HCT116 (cell line): ENCODE results near the gene AUTS2. TPM values are rescaled to one million over a fixed set of nuclear protein-coding genes. Genes with fewer than 3 reads are reported as not detected.

Source experiments
- ATAC-seq: fragments of 200-7000 bp; cut with Tn5 transposase; 2 replicates; pipeline ENCODE4 v1.9.1; 2020; ENCODE audit warnings: mild to moderate bottlenecking, moderate library complexity
- BruUV-seq: library from RNA; stranded (reverse); fragments of 400-500 nt; replicated peaks from 2 replicates; lab custom pipeline; 2021; lab: Mats Ljungman, UMichigan
- CTCF ChIA-PET: fragments of 300-600 bp; sonication (Branson Sonifier 250); formaldehyde crosslinking; loops from one replicate; lab custom pipeline; 2021; ENCODE audit warnings: antibody characterized with exemption; lab: Charles Lee
- POLR2A ChIA-PET: fragments of 300-600, 350-600 bp; sonication (Branson Sonifier 250); formaldehyde crosslinking; loops from one replicate; lab custom pipeline; 2021; ENCODE audit warnings: antibody characterized with exemption; lab: Charles Lee
- RAD21 ChIA-PET, 2 experiments: fragments of 300-600 bp; sonication (Branson Sonifier 250); formaldehyde crosslinking; loops; one replicate each; lab custom pipeline; 2023; ENCODE audit warnings: low total read pairs in 2 of 2; ENCODE audit not compliant: uncharacterized antibody in 2 of 2, unreplicated experiment in 2 of 2, low non-redundant PET in 1 of 2; lab: Charles Lee
- DNase-seq: peaks from one replicate; pipeline ENCODE4 v3.0.0-alpha.2; 2010; ENCODE audit warnings: low read depth, low spot score
- H2AFZ ChIP-seq: fragments of 200-600 bp; shearing (Covaris generic), sonication (generic); 2 replicates; pipeline ENCODE4 v1.6.1; 2017; ENCODE audit warnings: low read depth, mixed run types, mixed read lengths, antibody characterized with exemption, low read length; ENCODE audit not compliant: poor library complexity, severe bottlenecking
- H3K27ac ChIP-seq: 2 replicates; pipeline ENCODE4 v1.5.1; 2012; ENCODE audit warnings: low read depth, low read length
- H3K27me3 ChIP-seq: fragments of 200-600 bp; sonication (generic); 2 replicates; pipeline ENCODE4 v1.6.1; 2016; ENCODE audit warnings: mixed run types, low read length, mixed read lengths; ENCODE audit not compliant: insufficient read depth
- H3K36me3 ChIP-seq, 2 experiments: fragments of 200-500 bp in 1 of 2; fragments of 200-600 bp in 1 of 2; sonication (Bioruptor generic) in 1 of 2; sonication (generic) in 1 of 2; 2 replicates each; pipeline versions ENCODE4 v1.5.1 to v1.6.1; 2014 to 2016; ENCODE audit warnings: low read length in 2 of 2, inconsistent platforms in 1 of 2, mixed read lengths in 1 of 2, mixed run types in 1 of 2; ENCODE audit not compliant: insufficient read depth in 2 of 2, control insufficient read depth in 1 of 2
- H3K4me1 ChIP-seq, 2 experiments: fragments of 200-600 bp in 1 of 2; sonication (generic) in 1 of 2; 2 replicates each; pipeline versions ENCODE4 v1.5.1 to v1.6.1; 2012 to 2017; ENCODE audit warnings: low read length in 2 of 2, inconsistent platforms in 1 of 2, mild to moderate bottlenecking in 1 of 2, mixed read lengths in 1 of 2, mixed run types in 1 of 2, moderate library complexity in 1 of 2; ENCODE audit not compliant: insufficient read depth in 2 of 2, control insufficient read depth in 1 of 2
- H3K4me2 ChIP-seq: fragments of 200-600 bp; sonication (generic); 2 replicates; pipeline ENCODE4 v1.6.1; 2017; ENCODE audit warnings: mixed run types, low read length, mixed read lengths
- H3K4me3 ChIP-seq, 2 experiments: fragments of 200-600 bp in 1 of 2; sonication (generic) in 1 of 2; replicated peaks in 1 of 2; 2 replicates each; pipeline ENCODE4 v1.5.1; 2011 to 2016; ENCODE audit warnings: low read length in 2 of 2, control low read depth in 1 of 2, low read depth in 1 of 2, mild to moderate bottlenecking in 1 of 2, mixed read lengths in 1 of 2, mixed run types in 1 of 2
- H3K79me2 ChIP-seq: fragments of 200-600 bp; sonication (generic); 2 replicates; pipeline ENCODE4 v1.6.1; 2017; ENCODE audit warnings: mild to moderate bottlenecking, mixed run types, low read length, moderate library complexity, mixed read lengths; ENCODE audit not compliant: insufficient read depth
- H3K9ac ChIP-seq: fragments of 200-600 bp; sonication (generic); 2 replicates; pipeline ENCODE4 v1.6.1; 2016; ENCODE audit warnings: low read length, mixed read lengths
- H3K9me2 ChIP-seq: fragments of 200-600 bp; sonication (generic), shearing (Covaris generic); 2 replicates; pipeline ENCODE4 v1.6.1; 2017; ENCODE audit warnings: mixed run types, mild to moderate bottlenecking, moderate library complexity; ENCODE audit not compliant: insufficient read depth
- H3K9me3 ChIP-seq, 2 experiments: fragments of 200-500 bp in 1 of 2; fragments of 200-600 bp in 1 of 2; sonication (Bioruptor generic) in 1 of 2; sonication (generic) in 1 of 2; 2 replicates each; pipeline ENCODE4 v1.6.1; 2014 to 2017; ENCODE audit warnings: low read length in 2 of 2, mixed read lengths in 2 of 2, inconsistent platforms in 1 of 2, low read depth in 1 of 2, mild to moderate bottlenecking in 1 of 2, mixed run types in 1 of 2, moderate library complexity in 1 of 2; ENCODE audit not compliant: control insufficient read depth in 1 of 2, insufficient read depth in 1 of 2
- H4K20me1 ChIP-seq: fragments of 200-600 bp; sonication (generic), shearing (Covaris generic); 2 replicates; pipeline ENCODE4 v1.6.1; 2017; ENCODE audit warnings: mixed run types, mild to moderate bottlenecking, moderate library complexity; ENCODE audit not compliant: insufficient read depth
- ATF3 ChIP-seq: IDR thresholded peaks from 2 replicates; pipeline ENCODE4 v1.6.1; 2012
- CEBPB ChIP-seq: IDR thresholded peaks from 2 replicates; pipeline ENCODE4 v1.6.1; 2012; ENCODE audit warnings: low read depth
- POLR2AphosphoS5 ChIP-seq: IDR thresholded peaks from 2 replicates; pipeline ENCODE4 v1.6.1; 2011; ENCODE audit warnings: mild to moderate bottlenecking, low read depth, low read length, moderate library complexity
- YY1 ChIP-seq: IDR thresholded peaks from 2 replicates; pipeline ENCODE4 v1.6.1; 2011; ENCODE audit warnings: low read length, low read depth, moderate library complexity, mild to moderate bottlenecking; ENCODE audit not compliant: insufficient replicate concordance; ENCODE audit errors: extremely low read depth
- ZNF274 ChIP-seq: fragments of 200-500 bp; sonication (Bioruptor generic); IDR thresholded peaks from 2 replicates; pipeline ENCODE4 v1.6.1; 2014; ENCODE audit warnings: mild to moderate bottlenecking, low read depth, low read length, inconsistent platforms
- intact Hi-C: fragments of 100-400 bp; cut with micrococcal nuclease; formaldehyde crosslinking; loops from 2 replicates; pipeline ENCODE4 v1.10.0; 2022
- total RNA-seq: library from RNA; stranded (reverse); gene quantifications from one replicate; pipeline ENCODE4 v1.2.1, GENCODE V29; 2021; ENCODE audit not compliant: unreplicated experiment

The AUTS2 gene
- total RNA-seq, 1 experiment from 2014 or later = 0.93 TPM

GRCh38 chr7:70733090-70733489 lies 1134.8 kb downstream of the AUTS2 start (continued):
- TF ChIP-seq POLR2AphosphoS5 = no peak
- no peak for TF ChIP-seq YY1

- H4K20me1 ChIP-seq = no peaks in the 10 kb centered on the region
- no peak overlapping the region for H2AFZ ChIP-seq
- DNase-seq = no peak
- no peak overlapping the region for H3K4me3 ChIP-seq
- H3K4me1 ChIP-seq = no peaks in the 10 kb centered on the region
- peaks cover 0 to 19% of the 10 kb centered on the region in 2 experiments; a peak in 1 of 4 replicates for H3K9me3 ChIP-seq
- RAD21 ChIA-PET = no interaction called here
- H3K9me2 ChIP-seq = no peaks in the 10 kb centered on the region
- H3K27ac ChIP-seq = no peak overlapping the region
- POLR2A ChIA-PET = no interaction called here
- no peak overlapping the region for H3K9ac ChIP-seq
- H3K27me3 ChIP-seq = no peaks in the 10 kb centered on the region
- TF ChIP-seq ATF3 = no peak
- no peaks in the 10 kb centered on the region for H3K79me2 ChIP-seq
- BruUV-seq = no TSS peak
- intact Hi-C loops = no loop called here
- ATAC-seq = no peak
- H3K4me2 ChIP-seq = no peak overlapping the region
- CTCF ChIA-PET = no interaction called here
- no peaks in the 10 kb centered on the region for H3K36me3 ChIP-seq
Measured at GRCh38 chr7:70734411-70734810, 1136.1 kb downstream of the AUTS2 start.

- H3K79me2 ChIP-seq = no peaks in the 10 kb centered on the region
- H3K36me3 ChIP-seq = no peaks in the 10 kb centered on the region
- H3K4me3 ChIP-seq = no peak overlapping the region
- BruUV-seq = no TSS peak
- H3K9ac ChIP-seq = no peak overlapping the region
- no peak overlapping the region for H3K4me2 ChIP-seq
- ChIA-PET POLR2A (no interaction called here), RAD21 (no interaction called here), CTCF (no interaction called here)
- no peaks in the 10 kb centered on the region for H3K4me1 ChIP-seq
- no peaks in the 10 kb centered on the region for H4K20me1 ChIP-seq
- no peaks in the 10 kb centered on the region for H3K27me3 ChIP-seq
- peaks cover 0 to 19% of the 10 kb centered on the region in 2 experiments; a peak in 1 of 4 replicates for H3K9me3 ChIP-seq
- ATAC-seq (no peak), DNase-seq (no peak)
- H3K27ac ChIP-seq = no peak overlapping the region
- TF ChIP-seq ZNF274 = no peak
- no peak for TF ChIP-seq CEBPB
- intact Hi-C loops = no loop called here
- H2AFZ ChIP-seq = no peak overlapping the region
- H3K9me2 ChIP-seq = no peaks in the 10 kb centered on the region
Measured at GRCh38 chr7:70735313-70735712, 1137.0 kb downstream of the AUTS2 start.
